GM18505 (cell line): ENCODE results near the gene AP3S1.
"Not testable (repeated sequence)": the region's sequence is repeated elsewhere in the genome, so short reads cannot be mapped to it uniquely, and the experiment has no call there.

Experiments
- ATAC-seq: cut with Tn5 transposase; IDR thresholded peaks from one replicate; pipeline ENCODE4 v1.9.1; 2021; ENCODE audit not compliant: unreplicated experiment
- POLR2A ChIP-seq: IDR thresholded peaks from 4 replicates; pipeline ENCODE4 v1.6.1; 2011; ENCODE audit warnings: borderline replicate concordance; ENCODE audit not compliant: insufficient read depth, insufficient read length; ENCODE audit errors: extremely low read depth

AP3S1 gene

GRCh38 chr5:115920171-115920725 is 78.5 kb downstream of the AP3S1 start:
- TF ChIP-seq POLR2A, result no peak
- ATAC-seq, result no peak

DNA sequence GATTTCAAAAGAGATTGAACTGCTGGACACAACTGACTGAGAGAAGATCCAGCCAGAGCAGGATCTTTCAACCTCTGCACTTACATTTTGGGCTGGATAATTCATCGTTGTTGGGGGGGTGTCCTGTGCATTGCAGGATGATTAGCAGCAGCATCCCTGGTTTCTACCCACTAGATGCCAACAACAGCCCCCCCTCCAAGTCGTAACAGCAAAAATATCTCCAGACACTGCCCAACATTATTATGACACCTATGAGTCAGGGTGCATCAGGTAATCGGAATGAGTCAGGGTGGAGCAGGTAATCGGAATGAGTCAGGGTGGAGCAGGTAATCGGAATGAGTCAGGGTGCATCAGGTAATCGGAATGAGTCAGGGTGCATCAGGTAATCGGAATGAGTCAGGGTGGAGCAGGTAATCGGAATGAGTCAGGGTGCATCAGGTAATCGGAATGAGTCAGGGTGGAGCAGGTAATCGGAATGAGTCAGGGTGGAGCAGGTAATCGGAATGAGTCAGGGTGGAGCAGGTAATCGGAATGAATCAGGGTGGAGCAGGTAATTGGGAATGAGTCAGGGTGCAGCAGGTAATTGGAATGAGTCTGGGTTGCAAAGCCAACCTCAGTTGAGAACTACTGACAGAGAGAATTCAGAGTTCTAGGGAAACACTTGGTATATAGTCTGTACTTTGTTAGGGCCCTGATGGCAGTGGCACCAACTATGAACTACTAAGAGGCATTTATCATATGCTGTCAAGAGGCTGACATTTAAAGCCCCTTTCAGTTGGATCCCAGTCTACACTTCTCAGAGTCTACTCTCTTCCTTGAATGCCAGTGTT is 87.1 kb downstream of the AP3S1 start:
- ATAC-seq, result not testable (repeated sequence)

DNA sequence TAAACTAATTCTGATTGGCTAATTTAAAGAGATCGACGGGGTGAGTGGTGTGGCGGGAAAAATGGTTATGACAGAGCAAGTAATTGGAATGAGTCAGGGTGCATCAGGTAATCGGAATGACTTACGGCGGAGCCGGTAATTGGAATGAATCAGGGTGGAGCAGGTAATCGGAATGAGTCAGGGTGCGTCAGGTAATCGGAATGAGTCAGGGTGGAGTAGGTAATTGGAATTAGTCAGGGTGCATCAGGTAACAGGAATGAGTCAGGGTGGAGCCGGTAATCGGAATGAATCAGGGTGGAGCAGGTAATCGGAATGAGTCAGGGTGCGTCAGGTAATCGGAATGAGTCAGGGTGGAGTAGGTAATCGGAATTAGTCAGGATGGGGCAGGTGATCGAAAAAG is 88.4 kb downstream of the AP3S1 start:
- ATAC-seq, result not testable (repeated sequence)

- ATAC-seq, result no peak
- no peak for TF ChIP-seq POLR2A
Measured at GRCh38 chr5:115930630-115931337, 89.0 kb downstream of the AP3S1 start.

GRCh38 chr5:115932991-115933390 is 91.3 kb downstream of the AP3S1 start:
- no peak for ATAC-seq
- no peak for TF ChIP-seq POLR2A

GRCh38 chr5:115934388-115934974 is 92.7 kb downstream of the AP3S1 start:
- ATAC-seq, result no peak
- TF ChIP-seq POLR2A, result no peak

DNA sequence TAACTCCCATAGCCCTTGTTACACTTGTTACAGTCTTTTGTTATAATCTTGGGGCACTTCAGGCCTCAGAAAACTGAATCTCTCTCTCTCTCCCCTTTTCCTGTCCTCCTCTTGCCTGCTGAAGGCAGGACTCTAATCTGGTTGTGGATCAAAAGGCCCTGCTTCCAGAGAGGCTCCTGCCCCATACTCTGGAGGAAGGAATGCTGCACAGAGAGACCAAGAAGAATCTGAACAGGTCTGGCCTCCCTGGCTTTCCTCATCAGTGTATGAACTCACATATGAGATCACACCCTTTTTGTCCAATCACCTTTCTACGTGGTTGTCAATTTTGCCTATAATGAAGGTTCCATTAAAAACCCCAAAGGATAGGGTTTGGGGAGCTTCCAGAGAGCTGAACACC is 94.3 kb downstream of the AP3S1 start:
- no peak for TF ChIP-seq POLR2A

DNA sequence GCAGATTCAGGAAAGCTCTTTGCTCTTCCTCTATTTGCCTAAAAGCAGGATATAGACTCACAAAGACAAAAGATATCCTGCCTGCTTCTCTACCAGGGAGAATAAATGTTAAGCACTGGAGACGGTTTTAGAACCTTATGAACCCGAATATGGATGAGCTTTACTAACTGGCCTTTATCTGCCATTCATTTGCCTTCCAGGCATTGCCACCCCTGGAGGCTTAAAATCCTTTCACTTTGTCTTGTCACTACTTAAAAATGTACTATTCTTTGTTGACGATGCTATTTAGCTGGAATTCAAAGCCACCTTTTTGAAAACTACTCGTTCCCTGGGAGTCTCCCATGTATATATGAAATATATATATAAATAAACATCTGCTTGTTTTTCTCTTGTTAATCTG is 97.3 kb downstream of the AP3S1 start:
- no peak for ATAC-seq
- no peak for TF ChIP-seq POLR2A

More for the DNA sequence above, 94.3 kb downstream of the AP3S1 start:
- ATAC-seq, result no peak

- no peak for ATAC-seq
Measured at GRCh38 chr5:115940080-115940810, 98.5 kb downstream of the AP3S1 start.

GRCh38 chr5:115941051-115941675 is 99.4 kb downstream of the AP3S1 start:
- no peak for ATAC-seq
- no peak for TF ChIP-seq POLR2A

More at GRCh38 chr5:115940080-115940810, 98.5 kb downstream of the AP3S1 start:
- TF ChIP-seq POLR2A, result no peak

DNA sequence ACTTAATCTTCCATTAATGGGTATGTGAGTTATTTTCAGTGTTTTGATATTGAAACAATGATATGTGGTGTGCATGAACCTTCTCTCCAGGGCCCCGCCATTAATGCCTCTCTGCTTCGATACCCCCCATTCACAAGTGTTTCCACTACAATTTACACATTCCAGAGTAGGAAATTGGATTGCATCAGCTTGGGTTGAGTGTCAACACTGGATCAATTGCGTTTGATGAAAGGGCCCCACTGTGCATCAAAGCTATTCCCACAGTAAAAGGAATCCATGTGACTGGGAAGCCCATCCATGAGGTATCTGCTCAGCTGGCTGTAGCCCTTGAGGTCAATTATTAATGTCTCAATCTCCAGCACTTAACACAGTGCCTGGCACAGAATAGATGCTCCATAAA is 102.8 kb downstream of the AP3S1 start:
- no peak for TF ChIP-seq POLR2A
- no peak for ATAC-seq

GRCh38 chr5:115946655-115947054 is 104.9 kb downstream of the AP3S1 start:
- no peak for TF ChIP-seq POLR2A
- ATAC-seq, result no peak

- ATAC-seq, result no peak
- TF ChIP-seq POLR2A, result no peak
Measured at GRCh38 chr5:115947260-115947659, 105.5 kb downstream of the AP3S1 start.
